VCaP (cell line): ENCODE data around the gene UNC5C.

ENCODE experiments used
- H3K27ac ChIP-seq: fragments of 450-650 bp; 2 replicates; pipeline ENCODE4 v1.5.1; 2017
- TF ChIP-seq, protein P1 (sequence below): fragments of 450-650 bp; conservative IDR thresholded peaks from 2 replicates; pipeline ENCODE4 v1.5.1; 2017; ENCODE audit warnings: mild to moderate bottlenecking, moderate library complexity

The UNC5C gene

DNA sequence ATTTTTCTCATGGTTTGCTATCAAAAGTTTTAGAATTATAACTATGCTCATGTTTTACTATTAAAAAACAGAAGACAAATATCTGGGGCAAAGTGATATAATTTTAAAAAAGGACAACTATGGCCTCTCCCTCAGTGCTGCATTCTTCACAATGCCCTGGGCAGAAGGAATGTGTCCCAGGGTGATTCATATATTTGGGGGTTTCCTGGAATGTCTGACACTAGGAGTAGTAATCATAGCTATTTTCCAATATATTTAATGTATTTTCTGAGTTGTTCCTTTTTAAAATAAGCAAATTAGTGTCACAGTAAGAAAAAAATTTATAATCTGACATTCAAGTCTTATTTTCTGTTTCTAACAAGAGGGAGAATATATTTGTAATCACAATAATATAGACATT is 281.7 kb downstream of the UNC5C start:
- TF ChIP-seq, protein P1, sequence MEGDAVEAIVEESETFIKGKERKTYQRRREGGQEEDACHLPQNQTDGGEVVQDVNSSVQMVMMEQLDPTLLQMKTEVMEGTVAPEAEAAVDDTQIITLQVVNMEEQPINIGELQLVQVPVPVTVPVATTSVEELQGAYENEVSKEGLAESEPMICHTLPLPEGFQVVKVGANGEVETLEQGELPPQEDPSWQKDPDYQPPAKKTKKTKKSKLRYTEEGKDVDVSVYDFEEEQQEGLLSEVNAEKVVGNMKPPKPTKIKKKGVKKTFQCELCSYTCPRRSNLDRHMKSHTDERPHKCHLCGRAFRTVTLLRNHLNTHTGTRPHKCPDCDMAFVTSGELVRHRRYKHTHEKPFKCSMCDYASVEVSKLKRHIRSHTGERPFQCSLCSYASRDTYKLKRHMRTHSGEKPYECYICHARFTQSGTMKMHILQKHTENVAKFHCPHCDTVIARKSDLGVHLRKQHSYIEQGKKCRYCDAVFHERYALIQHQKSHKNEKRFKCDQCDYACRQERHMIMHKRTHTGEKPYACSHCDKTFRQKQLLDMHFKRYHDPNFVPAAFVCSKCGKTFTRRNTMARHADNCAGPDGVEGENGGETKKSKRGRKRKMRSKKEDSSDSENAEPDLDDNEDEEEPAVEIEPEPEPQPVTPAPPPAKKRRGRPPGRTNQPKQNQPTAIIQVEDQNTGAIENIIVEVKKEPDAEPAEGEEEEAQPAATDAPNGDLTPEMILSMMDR, result no peak
- no peak overlapping the region for H3K27ac ChIP-seq

DNA sequence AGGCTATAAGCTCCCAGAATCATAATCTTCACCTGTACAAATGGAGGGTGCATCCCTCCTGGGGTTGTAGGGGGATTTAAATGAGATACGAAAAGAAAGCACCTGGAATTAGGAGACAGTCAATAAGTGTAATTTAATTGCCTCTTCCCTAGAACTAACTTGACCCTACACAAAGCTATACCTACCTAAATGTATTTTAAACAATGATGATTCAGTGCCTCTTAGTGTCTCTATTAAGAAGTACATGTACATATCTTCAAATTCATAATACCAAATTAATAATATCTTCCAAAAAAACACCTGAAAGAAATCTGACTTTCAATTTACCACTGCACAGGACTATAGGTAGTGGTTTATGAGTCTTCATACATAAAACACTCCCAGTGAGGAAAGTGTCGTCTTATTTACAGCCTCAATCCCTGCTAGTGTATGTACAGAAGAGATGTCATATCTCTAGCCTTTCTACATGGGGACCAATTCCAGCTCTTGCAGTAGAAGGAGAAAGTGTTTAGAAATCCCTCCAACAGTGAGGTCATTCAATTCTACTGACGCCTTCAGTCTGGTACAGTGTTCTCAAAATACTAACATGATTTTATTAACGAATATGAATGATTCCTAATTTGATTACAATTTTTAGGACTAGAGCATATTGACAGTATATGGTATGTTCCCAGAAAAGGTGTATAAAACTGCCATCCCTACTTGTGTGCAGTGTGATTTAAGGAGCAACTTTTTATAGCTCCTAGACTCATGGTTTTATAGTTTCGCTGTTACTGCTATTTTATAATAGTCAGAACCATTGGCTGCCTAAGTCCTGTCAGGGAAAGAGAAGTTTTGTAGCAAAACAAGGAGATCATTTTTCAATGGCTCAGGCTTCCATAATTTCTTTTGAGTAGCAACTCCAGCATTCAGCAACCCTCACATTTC is 282.7 kb downstream of the UNC5C start:
- TF ChIP-seq, protein P1, result no peak
- no peak overlapping the region for H3K27ac ChIP-seq

DNA sequence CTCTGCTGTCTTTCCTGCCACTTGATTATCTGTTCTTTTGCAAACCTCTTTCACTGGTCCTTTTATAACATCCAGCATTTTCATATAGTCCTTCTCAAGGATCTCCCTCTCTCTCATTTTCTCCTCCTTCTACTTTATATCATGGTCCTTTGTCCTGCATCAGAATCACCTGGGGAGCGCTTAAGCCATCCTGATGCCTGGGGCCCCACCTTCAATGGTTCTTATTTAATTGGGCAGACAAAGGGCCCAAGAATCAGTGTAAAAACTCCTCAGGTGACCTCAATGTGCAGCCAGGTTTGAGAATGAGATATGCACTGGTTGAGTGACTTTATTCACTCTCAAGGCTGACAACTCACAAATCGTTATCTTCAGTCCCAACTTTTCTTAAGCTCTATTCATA is 283.9 kb downstream of the UNC5C start:
- no peak overlapping the region for H3K27ac ChIP-seq
- TF ChIP-seq, protein P1, result no peak

DNA sequence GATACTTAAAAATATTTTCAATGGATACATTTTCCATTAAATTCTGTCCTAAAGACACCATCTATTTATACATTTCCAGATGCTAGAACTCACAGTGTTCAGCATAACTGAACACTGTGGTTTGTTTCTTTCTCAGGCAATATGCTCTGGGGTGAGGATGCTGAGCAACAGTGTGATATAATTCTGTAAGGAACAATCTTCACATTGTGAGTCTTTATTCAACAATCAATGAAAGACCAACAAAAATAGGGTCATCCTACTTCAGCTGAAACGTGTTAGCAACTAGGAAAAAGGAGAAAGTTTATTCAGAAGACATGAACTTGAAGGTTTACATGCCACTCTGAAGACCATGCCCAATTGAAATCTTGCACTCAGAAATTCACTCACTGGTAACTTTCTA is 284.8 kb downstream of the UNC5C start:
- TF ChIP-seq, protein P1, result no peak
- no peak overlapping the region for H3K27ac ChIP-seq

DNA sequence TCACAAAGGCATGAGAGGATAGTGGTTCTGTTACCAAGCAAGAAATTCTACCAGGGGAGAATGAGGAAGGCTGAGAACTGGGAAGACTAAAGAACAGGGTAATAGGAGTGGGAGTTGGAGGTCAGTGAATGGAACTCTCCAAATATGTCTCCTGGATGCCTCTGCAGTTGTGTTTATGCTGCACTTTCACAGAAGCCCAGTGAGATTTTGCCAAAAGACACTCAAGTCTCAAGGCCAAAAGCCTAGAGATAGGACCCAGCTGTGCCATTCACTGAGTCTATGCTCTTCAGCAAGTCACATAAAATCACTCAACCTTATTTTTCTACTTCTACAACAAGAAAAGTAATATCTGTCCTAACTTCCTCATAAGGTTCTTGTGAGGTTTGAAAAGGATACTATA is 285.4 kb downstream of the UNC5C start:
- no peak overlapping the region for H3K27ac ChIP-seq
- TF ChIP-seq, protein P1, result no peak

DNA sequence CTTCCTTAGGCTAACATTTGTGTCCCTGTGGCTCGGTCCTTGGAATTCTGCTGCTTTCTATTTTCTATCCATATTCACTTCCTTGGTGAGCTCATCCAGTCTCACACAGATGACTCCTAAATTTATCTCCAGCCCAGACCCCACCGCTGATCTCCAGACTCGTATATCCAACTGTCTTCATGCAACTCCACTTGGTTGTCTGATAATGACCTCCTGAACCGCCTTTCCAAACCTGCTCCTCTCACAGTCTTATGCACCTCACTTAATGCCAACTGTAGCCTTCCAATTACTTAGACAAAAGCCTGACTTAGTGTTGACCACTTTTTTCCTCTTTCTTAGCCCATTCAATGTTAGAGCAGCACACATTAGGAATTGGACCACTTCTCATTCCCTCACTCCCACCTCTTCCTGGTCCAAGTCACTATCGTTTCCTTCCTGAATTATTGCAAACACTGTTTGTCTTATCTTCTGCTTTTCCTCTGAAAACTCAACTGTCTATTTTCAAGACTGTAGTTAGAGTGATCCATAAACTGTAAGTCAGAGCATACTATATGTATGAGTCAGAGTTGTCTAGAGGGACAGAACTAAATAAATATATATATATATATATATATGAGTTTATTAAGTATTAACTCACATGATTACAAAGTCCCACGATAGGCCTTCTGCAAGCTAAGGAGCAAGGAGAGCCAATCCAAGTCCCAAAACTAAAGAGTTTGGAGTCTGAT is 292.5 kb downstream of the UNC5C start:
- TF ChIP-seq, protein P1, result no peak
- H3K27ac ChIP-seq, result no peak overlapping the region

DNA sequence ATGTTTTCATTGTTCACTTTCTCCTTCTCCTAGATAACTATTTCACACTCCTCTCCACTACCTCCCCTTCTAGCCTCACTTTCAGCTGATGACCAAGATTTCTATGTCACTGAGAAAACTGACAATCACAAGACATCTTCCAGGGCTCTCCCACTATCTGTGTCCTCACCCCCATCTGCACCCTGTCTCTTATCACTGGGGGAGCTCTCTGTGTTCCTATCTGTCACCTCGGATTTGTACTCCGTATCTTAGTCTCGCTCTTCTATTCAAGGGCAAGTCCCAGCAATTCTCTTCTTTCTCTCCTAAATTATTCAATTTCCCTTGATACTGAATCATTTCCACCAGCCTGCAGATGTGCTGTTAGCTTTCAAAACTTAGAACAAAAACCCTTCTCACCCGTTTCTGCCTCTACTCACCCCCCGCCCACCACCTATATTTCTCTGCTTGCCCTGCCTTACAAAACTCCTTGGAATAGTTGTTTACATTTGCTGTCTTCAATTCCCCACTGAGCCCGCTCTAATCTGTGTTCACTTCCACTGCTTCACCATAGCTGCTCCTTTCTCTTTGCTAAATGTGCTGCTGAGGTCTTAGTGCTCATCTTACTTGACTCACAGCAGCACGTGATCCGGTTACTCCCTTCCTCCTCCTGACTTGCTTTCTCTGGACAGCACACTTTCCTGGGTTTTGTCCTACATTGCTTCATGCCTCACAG is 293.2 kb downstream of the UNC5C start:
- TF ChIP-seq, protein P1, result no peak
- no peak overlapping the region for H3K27ac ChIP-seq
